Hepatocyte (in vitro differentiated cells): Measurements from ENCODE around the gene RABL2A.

Experiments used
- EZH2 ChIP-seq: fragments of 200-600 bp; sonication (generic); IDR thresholded peaks from 2 replicates; pipeline ENCODE4 v1.6.1; 2016; ENCODE audit warnings: antibody characterized with exemption, mild to moderate bottlenecking, borderline replicate concordance
- TF ChIP-seq, protein P1 (sequence below): fragments of 200-600 bp; sonication (generic); IDR thresholded peaks from 2 replicates; pipeline ENCODE4 v1.5.1; 2016; ENCODE audit warnings: antibody characterized with exemption, mild to moderate bottlenecking; ENCODE audit not compliant: poor library complexity

DNA sequence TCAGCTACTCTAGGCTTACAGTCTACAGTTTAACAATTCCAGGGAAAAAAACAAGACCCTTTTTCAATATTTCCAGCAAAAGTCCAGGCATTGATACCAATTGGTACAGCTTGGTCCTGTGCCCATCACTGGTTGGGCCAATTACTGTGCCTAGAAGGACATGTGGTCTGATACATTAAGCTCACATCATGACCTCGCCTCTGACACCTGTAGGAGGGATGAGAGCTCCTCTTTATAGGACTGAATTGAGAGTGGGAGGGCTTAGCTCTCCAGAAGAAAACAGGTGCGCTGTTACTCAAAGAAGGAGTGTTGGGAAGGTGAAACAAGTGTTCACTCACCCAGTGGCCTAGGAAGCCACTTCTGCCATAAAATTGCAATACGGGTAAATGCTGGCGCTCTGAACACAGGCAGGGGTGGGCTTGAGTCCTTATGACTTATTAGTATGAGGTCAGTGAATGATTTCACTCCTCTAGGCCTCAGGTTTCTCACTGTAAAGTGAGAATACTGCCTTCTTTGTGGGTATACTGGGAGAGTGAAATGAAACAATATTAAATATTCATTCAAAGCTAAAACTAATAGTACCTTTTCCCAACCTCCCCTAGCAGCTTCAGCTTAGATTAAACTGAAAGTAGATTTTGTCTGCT lies 49.7 kb downstream of the RABL2A start:
- TF ChIP-seq, protein P1, sequence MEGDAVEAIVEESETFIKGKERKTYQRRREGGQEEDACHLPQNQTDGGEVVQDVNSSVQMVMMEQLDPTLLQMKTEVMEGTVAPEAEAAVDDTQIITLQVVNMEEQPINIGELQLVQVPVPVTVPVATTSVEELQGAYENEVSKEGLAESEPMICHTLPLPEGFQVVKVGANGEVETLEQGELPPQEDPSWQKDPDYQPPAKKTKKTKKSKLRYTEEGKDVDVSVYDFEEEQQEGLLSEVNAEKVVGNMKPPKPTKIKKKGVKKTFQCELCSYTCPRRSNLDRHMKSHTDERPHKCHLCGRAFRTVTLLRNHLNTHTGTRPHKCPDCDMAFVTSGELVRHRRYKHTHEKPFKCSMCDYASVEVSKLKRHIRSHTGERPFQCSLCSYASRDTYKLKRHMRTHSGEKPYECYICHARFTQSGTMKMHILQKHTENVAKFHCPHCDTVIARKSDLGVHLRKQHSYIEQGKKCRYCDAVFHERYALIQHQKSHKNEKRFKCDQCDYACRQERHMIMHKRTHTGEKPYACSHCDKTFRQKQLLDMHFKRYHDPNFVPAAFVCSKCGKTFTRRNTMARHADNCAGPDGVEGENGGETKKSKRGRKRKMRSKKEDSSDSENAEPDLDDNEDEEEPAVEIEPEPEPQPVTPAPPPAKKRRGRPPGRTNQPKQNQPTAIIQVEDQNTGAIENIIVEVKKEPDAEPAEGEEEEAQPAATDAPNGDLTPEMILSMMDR = no peak
- TF ChIP-seq EZH2 = no peak
